GM18526 (cell line): ENCODE data around the gene SUZ12.

ENCODE experiments used
- POLR2A ChIP-seq: IDR thresholded peaks from 3 replicates; pipeline ENCODE4 v1.6.1; 2011; ENCODE audit not compliant: insufficient read length; ENCODE audit errors: extremely low read depth

Gene SUZ12

DNA sequence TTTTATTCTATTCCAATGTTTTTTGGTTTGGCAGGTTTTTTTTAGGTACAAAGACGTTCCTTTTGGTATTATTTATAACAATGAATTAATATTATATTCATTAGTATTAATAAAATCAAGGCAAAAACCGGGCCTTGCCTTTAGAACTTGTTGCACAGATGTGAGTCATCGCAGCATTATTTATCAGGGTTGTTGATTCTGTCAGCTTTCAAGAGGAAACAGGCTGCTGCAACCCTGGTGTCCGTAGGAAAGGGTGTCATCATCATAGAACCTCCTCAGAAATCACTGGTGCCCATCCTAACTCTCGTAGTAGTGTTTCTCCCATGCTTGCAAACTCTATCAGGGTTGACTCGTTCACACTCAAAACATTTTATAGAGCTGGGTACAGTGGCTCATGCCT is 60.2 kb downstream of the SUZ12 start:
- no peak for TF ChIP-seq POLR2A

DNA sequence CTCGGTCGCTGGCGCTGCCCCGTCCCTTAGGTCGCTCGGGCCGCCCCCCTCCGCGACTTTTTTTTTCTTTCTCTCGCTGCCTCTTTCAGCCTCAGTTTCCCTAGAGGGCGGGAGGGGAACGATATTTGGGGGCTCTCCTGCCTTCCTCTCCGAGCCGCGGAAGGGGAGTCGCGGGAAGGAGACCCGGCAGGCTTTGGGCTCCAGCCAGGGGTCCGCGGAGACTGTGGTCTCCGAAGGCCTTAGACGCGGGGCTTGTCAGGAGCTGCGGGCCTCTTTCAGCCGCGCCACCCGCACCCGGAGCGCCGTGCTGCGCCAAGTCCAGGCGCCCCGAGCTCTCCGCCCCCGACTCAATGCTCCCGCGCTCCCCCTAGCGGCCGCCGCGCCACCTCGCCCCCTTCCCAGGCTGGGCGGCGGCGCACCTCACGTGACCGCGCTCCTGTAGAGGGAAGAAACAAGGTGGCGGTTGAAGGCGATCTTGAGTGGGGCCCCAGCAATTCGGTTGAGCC is 70.2 kb downstream of the SUZ12 start, which contains the start of gene LRRC37B:
LRRC37B (plus strand) TSS at position 427 of the 506 bp plus-strand sequence. CDS start 14,010 bp downstream, outside the sequence.
- TF ChIP-seq POLR2A: peak; percentile 30

DNA sequence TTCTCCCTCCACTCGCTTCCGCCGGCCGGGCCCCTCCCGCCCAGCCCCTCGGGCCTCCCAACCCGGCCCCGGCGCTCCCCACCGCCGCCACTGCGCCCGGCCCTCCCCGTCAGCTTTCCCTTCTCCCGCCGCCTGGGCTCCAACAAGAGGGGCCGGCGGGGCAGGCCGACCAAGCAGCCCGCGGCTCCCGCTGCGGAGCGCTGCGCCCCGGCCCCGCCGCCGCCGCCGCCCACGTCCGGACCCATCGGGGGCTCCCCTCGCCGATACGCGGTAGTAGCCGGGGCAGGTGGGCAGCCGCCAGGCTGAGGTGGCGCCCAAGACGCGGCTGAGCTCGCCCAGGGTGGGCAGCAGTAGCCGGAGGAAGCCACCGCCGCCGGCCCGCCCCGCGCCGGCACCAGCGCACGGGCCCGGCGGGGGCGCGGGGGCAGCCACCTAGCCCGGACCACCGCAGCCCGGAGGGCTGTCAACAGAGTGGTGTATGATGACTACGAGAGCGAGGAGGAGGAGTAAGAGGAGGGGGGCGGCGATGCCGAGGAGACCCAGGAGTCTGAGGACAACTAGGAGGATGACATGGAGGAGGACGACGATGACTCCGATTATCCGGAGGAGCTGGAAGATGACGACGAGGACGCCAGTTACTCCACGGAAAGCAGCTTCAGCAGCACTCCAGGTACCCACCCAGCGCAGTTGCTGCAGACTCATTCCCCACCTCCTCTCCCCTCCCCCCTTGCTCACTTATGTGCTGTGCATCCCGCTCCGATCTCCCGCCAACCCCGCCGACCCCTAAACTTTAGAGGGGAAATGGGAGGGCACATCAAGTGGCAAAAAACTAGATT is 70.9 kb downstream of the SUZ12 start:
- no peak for TF ChIP-seq POLR2A

DNA sequence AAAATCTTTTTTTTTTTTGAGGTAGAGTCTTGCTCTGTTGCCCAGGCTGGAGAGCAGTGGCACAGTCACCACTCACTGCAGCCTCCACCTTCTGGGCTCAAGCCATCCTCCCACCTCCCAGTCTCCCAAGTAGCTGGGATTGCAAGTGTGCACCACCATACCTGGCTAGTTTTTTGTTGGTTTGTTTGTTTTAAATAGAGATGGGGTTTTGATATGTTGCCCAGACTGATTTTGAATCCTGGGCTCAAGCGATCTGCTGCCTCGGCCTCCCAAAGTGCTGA is 72.4 kb downstream of the SUZ12 start:
- no peak for TF ChIP-seq POLR2A

DNA sequence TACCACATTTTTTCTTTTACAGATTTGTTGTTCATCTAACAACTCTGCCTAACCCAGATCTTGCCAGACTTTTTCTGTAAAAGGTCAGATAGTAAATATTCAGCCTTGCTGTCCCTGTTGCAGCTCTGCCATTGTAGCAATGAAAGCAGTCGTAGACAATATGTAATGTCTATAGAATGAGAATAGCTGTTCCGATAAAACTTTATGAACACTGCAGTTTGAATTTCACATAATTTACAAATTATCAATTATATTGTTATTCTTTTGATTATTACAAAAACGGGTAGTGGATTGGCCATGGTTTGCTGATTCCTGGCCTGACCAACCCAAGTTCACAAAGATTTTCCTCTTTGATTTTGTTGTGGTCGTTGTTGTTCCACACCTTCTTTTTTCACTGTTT is 73.3 kb downstream of the SUZ12 start:
- no peak for TF ChIP-seq POLR2A

DNA sequence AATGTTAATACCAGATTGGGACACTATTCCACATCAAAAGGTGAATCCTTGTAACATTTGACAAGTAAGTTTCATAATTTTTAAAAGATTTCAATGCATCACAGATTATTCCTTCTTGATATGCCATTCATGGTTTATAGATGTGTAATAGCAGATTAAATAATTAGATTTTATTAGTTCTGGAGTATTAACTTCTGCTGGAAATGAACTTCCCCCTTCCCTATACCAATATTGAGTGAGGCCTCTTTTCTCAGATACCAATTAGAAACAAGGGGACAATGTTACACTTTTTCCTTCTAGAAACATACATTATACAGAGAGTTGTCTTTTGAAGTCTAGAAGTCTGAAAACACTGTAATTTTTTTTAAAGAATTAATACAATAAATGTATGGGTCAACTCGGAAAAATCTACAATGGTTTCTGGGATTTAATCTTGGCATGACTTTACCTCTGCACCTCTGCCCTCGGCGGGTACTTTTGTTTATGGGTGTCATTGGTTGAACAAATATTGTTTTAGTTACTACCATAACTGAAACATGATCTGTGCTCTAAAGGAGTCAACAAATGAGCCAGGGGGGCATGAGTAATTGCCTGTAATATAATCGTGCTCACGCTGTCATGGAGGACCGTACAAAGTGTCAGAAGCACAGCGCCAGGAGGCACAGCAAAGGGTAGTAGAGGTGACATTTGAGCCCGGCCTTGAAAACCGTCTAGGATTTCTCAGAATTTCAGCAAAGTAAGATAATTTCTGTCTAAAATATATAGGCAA is 78.6 kb downstream of the SUZ12 start:
- TF ChIP-seq POLR2A: no peak

DNA sequence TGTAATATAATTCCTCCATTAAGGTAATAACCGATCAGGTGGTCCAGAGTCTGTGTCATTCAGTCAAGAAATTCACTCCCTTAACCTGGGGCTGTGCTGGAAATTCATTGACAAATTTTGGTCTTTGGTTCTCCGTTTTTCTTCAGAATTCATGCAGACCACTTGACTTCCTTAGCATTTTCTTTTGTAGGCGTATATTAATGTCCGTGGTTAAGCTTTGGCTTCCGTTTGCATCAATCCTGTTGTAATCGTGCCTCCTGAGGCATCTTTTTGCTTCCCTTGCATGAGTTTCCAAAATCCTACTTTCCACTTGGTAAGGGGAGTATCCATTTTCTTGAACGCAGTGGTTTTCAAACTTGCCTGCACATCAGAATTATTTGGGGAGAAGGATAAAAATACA is 79.4 kb downstream of the SUZ12 start:
- TF ChIP-seq POLR2A: no peak

DNA sequence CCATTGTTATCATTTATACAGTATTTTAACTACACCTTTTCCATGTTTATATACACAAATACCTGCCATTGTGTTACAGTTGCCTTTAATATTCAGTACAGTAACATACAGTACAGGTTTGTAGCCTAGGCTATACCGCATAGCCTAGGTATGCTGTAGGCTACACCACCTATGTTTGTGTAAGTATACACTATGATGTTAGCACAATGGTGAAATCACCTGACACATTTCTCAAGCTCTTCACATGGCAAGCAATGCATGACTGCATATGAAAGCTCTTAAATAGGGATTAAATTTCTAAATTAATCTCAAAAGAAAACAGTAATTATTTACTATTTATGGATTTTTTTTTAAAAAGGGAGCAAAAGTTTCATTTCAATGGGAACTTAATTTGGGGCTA is 82.4 kb downstream of the SUZ12 start:
- no peak for TF ChIP-seq POLR2A

DNA sequence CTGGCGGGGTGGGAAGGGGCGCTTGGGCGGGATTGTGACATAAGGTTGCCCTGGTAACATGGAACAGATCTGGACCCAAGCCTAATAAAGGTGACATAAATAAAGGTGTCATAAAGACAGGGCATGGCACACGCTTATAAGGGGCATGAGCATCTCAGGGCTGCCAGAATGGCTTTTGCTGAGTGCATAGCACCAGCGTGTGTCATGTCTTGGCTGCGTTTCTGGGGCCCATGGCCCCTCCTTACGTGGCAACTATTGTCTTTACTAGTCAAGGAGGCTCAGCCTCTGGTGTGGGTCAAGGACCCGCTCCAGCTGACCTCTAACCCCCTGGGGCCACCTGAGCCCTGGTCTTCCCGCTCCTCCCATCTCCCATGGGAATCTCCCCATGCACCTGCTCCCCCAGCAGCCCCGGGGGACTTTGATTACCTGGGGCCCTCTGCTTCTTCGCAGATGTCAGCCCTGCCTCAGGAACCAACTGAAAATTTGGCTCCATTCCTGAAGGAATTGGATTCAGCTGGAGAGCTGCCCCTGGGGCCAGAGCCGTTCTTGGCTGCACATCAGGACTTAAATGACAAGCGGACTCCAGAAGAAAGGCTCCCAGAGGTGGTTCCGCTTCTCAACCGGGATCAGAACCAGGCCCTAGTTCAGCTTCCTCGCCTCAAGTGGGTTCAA is 84.3 kb downstream of the SUZ12 start:
- TF ChIP-seq POLR2A: no peak

DNA sequence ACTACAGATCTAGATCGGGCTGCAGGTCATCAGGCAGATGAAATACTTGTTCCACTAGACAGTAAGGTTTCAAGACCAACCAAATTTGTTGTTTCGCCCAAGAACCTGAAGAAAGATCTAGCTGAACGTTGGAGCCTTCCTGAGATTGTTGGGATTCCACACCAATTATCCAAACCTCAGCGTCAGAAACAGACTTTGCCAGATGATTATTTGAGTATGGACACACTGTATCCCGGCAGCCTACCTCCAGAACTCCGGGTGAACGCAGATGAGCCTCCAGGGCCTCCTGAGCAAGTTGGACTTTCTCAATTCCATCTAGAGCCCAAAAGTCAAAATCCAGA is 84.8 kb downstream of the SUZ12 start:
- TF ChIP-seq POLR2A: no peak

DNA sequence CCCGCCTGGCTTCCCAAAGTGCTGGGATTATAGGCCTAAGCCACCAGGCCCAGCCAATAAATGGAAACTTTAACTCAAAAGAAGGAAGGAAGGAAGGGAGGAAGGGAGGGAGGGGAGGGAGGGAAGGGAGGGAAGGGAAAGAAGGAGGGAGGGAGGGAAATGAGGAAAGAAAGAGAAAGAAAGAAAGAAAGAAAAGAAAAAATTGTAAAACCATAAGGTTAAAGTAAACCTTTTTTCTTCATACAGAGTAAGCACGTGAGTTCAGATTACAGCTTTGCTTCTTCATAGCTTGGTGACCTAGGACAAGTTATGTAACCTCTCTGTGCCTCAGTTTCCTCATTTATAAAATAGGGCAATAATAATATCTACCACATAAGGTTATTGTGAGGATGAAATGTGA is 96.4 kb downstream of the SUZ12 start:
- no peak for TF ChIP-seq POLR2A
